ENCODE results near the gene SNX7. TPM values are rescaled to one million over a fixed set of nuclear protein-coding genes. Genes with fewer than 3 reads are reported as not detected.

SNX7 gene
- total RNA-seq, 1 experiment from 2014 or later, result 75.5 TPM

GRCh38 chr1:98697781-98698180 lies 36.3 kb downstream of the SNX7 start:
- no peak for DNase-seq (ENCODE audit: low read depth)

- no peak for DNase-seq (ENCODE audit: low read depth)
Measured at GRCh38 chr1:98698625-98699024, 37.1 kb downstream of the SNX7 start.

- DNase-seq (ENCODE audit: low read depth), result no peak
Measured at GRCh38 chr1:98700228-98700627, 38.7 kb downstream of the SNX7 start.

GRCh38 chr1:98702976-98703375 lies 41.5 kb downstream of the SNX7 start:
- no peak for DNase-seq (ENCODE audit: low read depth)

- peak; percentile 10 for DNase-seq (ENCODE audit: low read depth)
Measured at GRCh38 chr1:98704474-98704873, 43.0 kb downstream of the SNX7 start.

GRCh38 chr1:98704971-98705370 lies 43.5 kb downstream of the SNX7 start:
- no peak for DNase-seq (ENCODE audit: low read depth)

GRCh38 chr1:98705591-98705990 lies 44.1 kb downstream of the SNX7 start:
- DNase-seq (ENCODE audit: low read depth), result no peak

GRCh38 chr1:98706173-98706843 lies 44.8 kb downstream of the SNX7 start:
- no peak for DNase-seq (ENCODE audit: low read depth)

- no peak for DNase-seq (ENCODE audit: low read depth)
Measured at GRCh38 chr1:98707556-98707955, 46.0 kb downstream of the SNX7 start.

GRCh38 chr1:98709906-98710305 lies 48.4 kb downstream of the SNX7 start:
- DNase-seq (ENCODE audit: low read depth), result no peak

GRCh38 chr1:98723574-98723973 lies 62.1 kb downstream of the SNX7 start:
- no peak for DNase-seq (ENCODE audit: low read depth)

- DNase-seq (ENCODE audit: low read depth), result no peak
Measured at GRCh38 chr1:98732985-98733781, 71.7 kb downstream of the SNX7 start.

GRCh38 chr1:98733782-98734112 lies 72.2 kb downstream of the SNX7 start:
- no peak for DNase-seq (ENCODE audit: low read depth)

- DNase-seq (ENCODE audit: low read depth), result no peak
Measured at GRCh38 chr1:98735756-98736155, 74.2 kb downstream of the SNX7 start.

- DNase-seq (ENCODE audit: low read depth), result no peak
Measured at GRCh38 chr1:98737835-98738234, 76.3 kb downstream of the SNX7 start.

GRCh38 chr1:98739762-98740161 lies 78.2 kb downstream of the SNX7 start:
- DNase-seq (ENCODE audit: low read depth), result no peak

- DNase-seq (ENCODE audit: low read depth), result no peak
Measured at GRCh38 chr1:98741164-98741563, 79.6 kb downstream of the SNX7 start.

- DNase-seq (ENCODE audit: low read depth), result no peak
Measured at GRCh38 chr1:98749152-98749756, 87.7 kb downstream of the SNX7 start.

GRCh38 chr1:98754176-98754575 lies 92.7 kb downstream of the SNX7 start:
- DNase-seq (ENCODE audit: low read depth), result no peak

- peak; percentile 9 for DNase-seq (ENCODE audit: low read depth)
Measured at GRCh38 chr1:98761219-98761865, 99.8 kb downstream of the SNX7 start.

GRCh38 chr1:98763488-98764150 lies 102.1 kb downstream of the SNX7 start:
- no peak for DNase-seq (ENCODE audit: low read depth)

- DNase-seq (ENCODE audit: low read depth), result no peak
Measured at GRCh38 chr1:98764485-98764884, 103.0 kb downstream of the SNX7 start.

All from Daoy (cell line).